ENCODE data around the gene KAZN.
"Not testable (repeated sequence)": the region's sequence is repeated elsewhere in the genome, so short reads cannot be mapped to it uniquely, and the experiment has no call there.

KAZN gene

GRCh38 chr1:14572861-14573260, 25.6 kb upstream of the KAZN start:
- no peak for ATAC-seq
- H3K9me3 Mint-ChIP-seq, result peaks cover 16% of the 10 kb centered on the region

GRCh38 chr1:14576155-14576554, 22.3 kb upstream of the KAZN start:
- Mint-ChIP-seq H3K27me3 (peaks cover 13% of the 10 kb centered on the region), H3K4me3 (no peak overlapping the region), H3K27ac (no peak overlapping the region), H3K36me3 (ENCODE audit: low read depth) (no peaks in the 10 kb centered on the region), H3K9me3 (peaks cover 23% of the 10 kb centered on the region), H3K4me1 (no peaks in the 10 kb centered on the region)
- no peak for ATAC-seq
- no peak for DNase-seq

More at GRCh38 chr1:14572861-14573260, 25.6 kb upstream of the KAZN start:
- H3K4me3 Mint-ChIP-seq, result no peak overlapping the region
- peaks cover 14% of the 10 kb centered on the region for H3K27me3 Mint-ChIP-seq
- no peak overlapping the region for H3K27ac Mint-ChIP-seq
- H3K36me3 Mint-ChIP-seq (ENCODE audit: low read depth), result no peaks in the 10 kb centered on the region
- DNase-seq, result no peak
- H3K4me1 Mint-ChIP-seq, result no peaks in the 10 kb centered on the region

DNA sequence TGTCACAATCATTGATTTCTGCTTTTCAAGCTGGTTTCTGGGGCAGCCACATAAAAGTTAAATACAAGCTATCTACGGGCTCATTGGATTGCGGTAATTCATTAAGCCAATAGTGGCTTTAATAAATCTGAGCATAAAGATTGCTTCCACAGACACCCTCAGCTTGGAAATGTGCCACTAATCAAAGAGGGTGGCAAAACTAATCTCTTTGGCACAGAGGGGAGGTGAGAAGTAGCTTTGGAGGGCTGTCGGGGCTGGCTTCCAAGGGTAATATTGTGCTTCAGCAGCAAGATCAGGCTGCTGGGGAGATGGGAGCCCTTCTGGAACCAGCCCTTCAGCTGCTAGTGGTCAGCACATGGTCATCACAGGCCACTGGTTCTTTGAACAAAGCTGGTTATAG, 21.2 kb upstream of the KAZN start:
- DNase-seq (no peak), ATAC-seq (no peak)
- Mint-ChIP-seq H3K4me3 (no peak overlapping the region), H3K4me1 (no peaks in the 10 kb centered on the region), H3K9me3 (peaks cover 25% of the 10 kb centered on the region), H3K36me3 (ENCODE audit: low read depth) (no peaks in the 10 kb centered on the region), H3K27me3 (peaks cover 13% of the 10 kb centered on the region), H3K27ac (no peak overlapping the region)

DNA sequence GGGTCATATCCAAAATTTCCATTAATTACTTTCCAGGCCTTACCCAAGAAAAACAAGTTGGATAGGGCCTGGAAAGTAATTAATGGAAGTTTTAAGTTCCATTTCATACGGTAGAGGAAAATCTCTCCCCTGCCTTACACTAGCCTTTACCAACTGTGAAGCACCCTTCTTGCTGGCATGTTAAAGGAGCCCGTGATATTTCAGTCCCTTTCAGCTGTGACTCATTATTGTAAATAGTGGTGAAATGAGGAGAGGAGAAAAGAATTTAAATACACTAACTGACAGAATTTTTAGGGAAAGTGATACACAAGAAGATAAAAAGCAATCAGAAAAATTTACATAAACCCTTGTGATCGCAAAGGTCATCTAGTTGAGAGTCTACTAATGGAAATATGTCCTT, 20.3 kb upstream of the KAZN start:
- DNase-seq, result no peak
- no peak for ATAC-seq
- no peaks in the 10 kb centered on the region for H3K36me3 Mint-ChIP-seq (ENCODE audit: low read depth)
- H3K27ac Mint-ChIP-seq, result no peak overlapping the region
- no peak overlapping the region for H3K4me3 Mint-ChIP-seq
- H3K9me3 Mint-ChIP-seq, result peaks cover 25% of the 10 kb centered on the region
- H3K4me1 Mint-ChIP-seq, result no peaks in the 10 kb centered on the region
- H3K27me3 Mint-ChIP-seq, result peaks cover 13% of the 10 kb centered on the region

- ATAC-seq; H3K36me3 Mint-ChIP-seq (ENCODE audit: low read depth); DNase-seq; H3K27ac Mint-ChIP-seq; H3K4me1 Mint-ChIP-seq; H3K27me3 Mint-ChIP-seq; H3K4me3 Mint-ChIP-seq: not testable (repeated sequence)
- H3K9me3 Mint-ChIP-seq, result peaks cover 14% of the 10 kb centered on the region
These were observed 18.2 kb upstream of the KAZN start for GRCh38 chr1:14580295-14580694.

- no peak overlapping the region for H3K4me3 Mint-ChIP-seq
- H3K27me3 Mint-ChIP-seq, result peaks cover 8% of the 10 kb centered on the region
- no peaks in the 10 kb centered on the region for H3K36me3 Mint-ChIP-seq (ENCODE audit: low read depth)
- H3K27ac Mint-ChIP-seq, result no peak overlapping the region
- DNase-seq (no peak), ATAC-seq (no peak)
- H3K4me1 Mint-ChIP-seq, result no peaks in the 10 kb centered on the region
- peaks cover 14% of the 10 kb centered on the region for H3K9me3 Mint-ChIP-seq
These were observed 17.5 kb upstream of the KAZN start for GRCh38 chr1:14580986-14581385.

GRCh38 chr1:14583788-14584187, 14.7 kb upstream of the KAZN start:
- ATAC-seq (no peak), DNase-seq (no peak)
- Mint-ChIP-seq H3K9me3 (peaks cover 9% of the 10 kb centered on the region), H3K4me3 (no peak overlapping the region), H3K36me3 (ENCODE audit: low read depth) (no peaks in the 10 kb centered on the region), H3K27ac (no peak overlapping the region), H3K4me1 (no peaks in the 10 kb centered on the region), H3K27me3 (peaks cover 6% of the 10 kb centered on the region)

GRCh38 chr1:14585728-14586127, 12.8 kb upstream of the KAZN start:
- Mint-ChIP-seq H3K9me3 (peaks cover 7% of the 10 kb centered on the region), H3K4me3 (no peak overlapping the region), H3K27ac (no peak overlapping the region), H3K36me3 (ENCODE audit: low read depth) (no peaks in the 10 kb centered on the region), H3K27me3 (peaks cover 6% of the 10 kb centered on the region), H3K4me1 (no peaks in the 10 kb centered on the region)
- DNase-seq (no peak), ATAC-seq (no peak)

- ATAC-seq (no peak), DNase-seq (no peak)
- Mint-ChIP-seq H3K4me3 (no peak overlapping the region), H3K36me3 (ENCODE audit: low read depth) (no peaks in the 10 kb centered on the region), H3K27ac (no peak overlapping the region), H3K9me3 (no peaks in the 10 kb centered on the region), H3K27me3 (peaks cover 17% of the 10 kb centered on the region), H3K4me1 (no peaks in the 10 kb centered on the region)
These were observed 7.9 kb upstream of the KAZN start for GRCh38 chr1:14590411-14591180.

GRCh38 chr1:14591600-14591999, 6.9 kb upstream of the KAZN start:
- Mint-ChIP-seq H3K4me3 (no peak overlapping the region), H3K27me3 (peaks cover 26% of the 10 kb centered on the region), H3K36me3 (ENCODE audit: low read depth) (no peaks in the 10 kb centered on the region), H3K4me1 (no peaks in the 10 kb centered on the region), H3K9me3 (no peaks in the 10 kb centered on the region), H3K27ac (no peak overlapping the region)
- no peak for DNase-seq
- ATAC-seq, result no peak

GRCh38 chr1:14592004-14592631, 6.4 kb upstream of the KAZN start:
- no peak overlapping the region for H3K4me3 Mint-ChIP-seq
- no peaks in the 10 kb centered on the region for H3K9me3 Mint-ChIP-seq
- no peaks in the 10 kb centered on the region for H3K4me1 Mint-ChIP-seq
- no peaks in the 10 kb centered on the region for H3K36me3 Mint-ChIP-seq (ENCODE audit: low read depth)
- ATAC-seq (no peak), DNase-seq (no peak)
- no peak overlapping the region for H3K27ac Mint-ChIP-seq
- H3K27me3 Mint-ChIP-seq, result peaks cover 31% of the 10 kb centered on the region

DNA sequence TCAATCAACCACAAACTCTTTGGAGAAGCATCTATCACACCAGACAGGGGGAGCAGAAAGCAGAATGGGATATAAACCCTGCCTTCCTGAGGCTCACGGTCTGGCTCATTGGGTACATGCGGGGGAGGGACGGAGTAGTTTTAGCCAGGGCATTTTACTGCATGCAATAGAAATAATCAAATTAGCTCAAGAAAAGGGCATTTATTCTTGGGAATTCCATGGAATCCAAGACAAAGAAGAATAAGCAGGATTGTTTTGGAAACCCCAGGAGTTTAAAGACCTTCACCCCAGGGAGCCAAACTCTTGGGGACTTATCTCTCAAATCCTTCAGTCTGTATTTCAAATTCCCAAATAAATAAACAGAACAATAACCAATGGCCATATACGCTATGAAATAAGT, 5.2 kb upstream of the KAZN start:
- Mint-ChIP-seq H3K4me1 (no peaks in the 10 kb centered on the region), H3K36me3 (ENCODE audit: low read depth) (no peaks in the 10 kb centered on the region), H3K27me3 (peaks cover 42% of the 10 kb centered on the region), H3K4me3 (no peak overlapping the region), H3K9me3 (no peaks in the 10 kb centered on the region), H3K27ac (no peak overlapping the region)
- ATAC-seq (no peak), DNase-seq (no peak)

DNA sequence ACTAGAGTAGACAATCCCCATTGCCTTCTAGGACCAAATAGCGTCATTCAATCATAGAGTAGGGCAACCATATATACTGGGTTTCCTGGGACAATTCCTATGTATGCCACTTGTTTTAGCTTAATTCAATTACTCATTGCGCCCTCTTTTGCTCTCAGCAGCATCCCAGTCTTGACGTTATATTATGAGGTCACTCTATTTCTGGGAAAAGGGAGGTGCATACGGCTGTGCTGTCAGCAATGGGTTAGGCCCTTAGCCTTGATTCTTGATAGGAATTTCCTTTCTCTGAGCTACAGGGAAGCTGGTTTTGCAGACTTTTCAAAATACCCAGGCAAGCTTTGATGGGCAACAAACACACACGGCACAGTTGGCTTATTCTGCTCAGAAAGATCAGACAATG, 4.4 kb upstream of the KAZN start:
- no peak overlapping the region for H3K27ac Mint-ChIP-seq
- H3K36me3 Mint-ChIP-seq (ENCODE audit: low read depth), result no peaks in the 10 kb centered on the region
- no peaks in the 10 kb centered on the region for H3K9me3 Mint-ChIP-seq
- no peak for ATAC-seq
- no peak for DNase-seq
- H3K4me1 Mint-ChIP-seq, result no peaks in the 10 kb centered on the region
- peaks cover 40% of the 10 kb centered on the region for H3K27me3 Mint-ChIP-seq
- H3K4me3 Mint-ChIP-seq, result no peak overlapping the region

- ATAC-seq (no peak), DNase-seq (no peak)
- Mint-ChIP-seq H3K27ac (no peak overlapping the region), H3K36me3 (ENCODE audit: low read depth) (no peaks in the 10 kb centered on the region), H3K4me3 (no peak overlapping the region), H3K27me3 (peaks cover 60% of the 10 kb centered on the region), H3K4me1 (peaks cover 13% of the 10 kb centered on the region), H3K9me3 (no peaks in the 10 kb centered on the region)
These were observed 1.9 kb upstream of the KAZN start for GRCh38 chr1:14596591-14596990.

DNA sequence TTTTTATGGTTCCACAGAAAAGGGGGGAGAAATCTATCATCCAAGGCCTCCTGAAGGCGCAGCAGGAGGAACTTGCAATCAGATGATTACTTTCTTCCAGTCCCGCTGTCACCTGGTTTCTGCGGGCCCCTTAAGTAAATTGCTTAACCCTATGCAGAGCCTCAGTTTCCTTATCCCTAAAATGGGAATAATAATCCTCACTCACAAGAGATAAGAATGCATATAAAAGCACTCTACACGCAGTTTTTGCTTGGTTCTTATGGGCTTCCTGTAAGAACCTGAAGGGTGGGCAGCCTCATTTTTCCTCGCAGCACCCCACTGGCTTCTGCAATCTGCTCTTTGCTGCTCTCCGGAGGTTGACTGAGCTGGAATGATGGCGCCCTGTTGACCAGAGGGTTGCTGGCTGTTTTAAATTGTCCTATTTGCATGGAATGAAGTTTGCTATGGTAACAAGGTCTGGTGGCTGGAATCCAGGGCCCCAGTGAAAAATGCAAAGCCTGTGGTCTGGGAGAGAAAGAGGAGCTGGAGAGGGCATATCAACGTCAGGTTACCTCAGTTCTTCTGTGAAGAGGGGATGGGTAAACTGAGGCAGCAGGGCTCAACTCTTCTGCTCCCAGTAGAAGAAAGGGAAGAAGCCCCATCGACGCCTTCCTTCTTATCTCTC, 1.0 kb upstream of the KAZN start:
- Mint-ChIP-seq H3K4me1 (peaks cover 13% of the 10 kb centered on the region), H3K27ac (no peak overlapping the region), H3K27me3 (peaks cover 67% of the 10 kb centered on the region), H3K4me3 (no peak overlapping the region), H3K9me3 (no peaks in the 10 kb centered on the region), H3K36me3 (ENCODE audit: low read depth) (no peaks in the 10 kb centered on the region)
- ATAC-seq, result no peak
- DNase-seq, result no peak

Data from activated naive CD8-positive, alpha-beta T cell treated with anti-CD3 and anti-CD28 coated beads, Interleukin-2, amount 50 U/mL, for 24 hours (primary cell).